A549 (cell line): ENCODE results near the gene PIAS2.
"Not testable (repeated sequence)": the region's sequence is repeated elsewhere in the genome, so short reads cannot be mapped to it uniquely, and the experiment has no call there.

ENCODE experiments used
- POLR2A ChIP-seq: IDR thresholded peaks from 2 replicates; pipeline ENCODE4 v1.6.1; 2012; ENCODE audit warnings: mild to moderate bottlenecking, low read length
- RCOR1 ChIP-seq: fragments of 150-350 bp; IDR thresholded peaks from 2 replicates; pipeline ENCODE4 v1.6.1; 2014; ENCODE audit warnings: antibody characterized with exemption, low read length, low read depth
- TF ChIP-seq, protein P1 (sequence below): fragments of >200 bp; sonication (Bioruptor Twin); formaldehyde crosslinking; IDR thresholded peaks from 3 replicates; pipeline ENCODE4 v1.5.1; 2016
- TF ChIP-seq, protein P2 (sequence below): fragments of 200-600 bp; sonication (generic); IDR thresholded peaks from 2 replicates; pipeline ENCODE4 v1.6.1; 2016; ENCODE audit warnings: antibody characterized with exemption, mild to moderate bottlenecking, moderate library complexity

- not testable (repeated sequence) for TF ChIP-seq POLR2A, RCOR1
- TF ChIP-seq, protein P1, sequence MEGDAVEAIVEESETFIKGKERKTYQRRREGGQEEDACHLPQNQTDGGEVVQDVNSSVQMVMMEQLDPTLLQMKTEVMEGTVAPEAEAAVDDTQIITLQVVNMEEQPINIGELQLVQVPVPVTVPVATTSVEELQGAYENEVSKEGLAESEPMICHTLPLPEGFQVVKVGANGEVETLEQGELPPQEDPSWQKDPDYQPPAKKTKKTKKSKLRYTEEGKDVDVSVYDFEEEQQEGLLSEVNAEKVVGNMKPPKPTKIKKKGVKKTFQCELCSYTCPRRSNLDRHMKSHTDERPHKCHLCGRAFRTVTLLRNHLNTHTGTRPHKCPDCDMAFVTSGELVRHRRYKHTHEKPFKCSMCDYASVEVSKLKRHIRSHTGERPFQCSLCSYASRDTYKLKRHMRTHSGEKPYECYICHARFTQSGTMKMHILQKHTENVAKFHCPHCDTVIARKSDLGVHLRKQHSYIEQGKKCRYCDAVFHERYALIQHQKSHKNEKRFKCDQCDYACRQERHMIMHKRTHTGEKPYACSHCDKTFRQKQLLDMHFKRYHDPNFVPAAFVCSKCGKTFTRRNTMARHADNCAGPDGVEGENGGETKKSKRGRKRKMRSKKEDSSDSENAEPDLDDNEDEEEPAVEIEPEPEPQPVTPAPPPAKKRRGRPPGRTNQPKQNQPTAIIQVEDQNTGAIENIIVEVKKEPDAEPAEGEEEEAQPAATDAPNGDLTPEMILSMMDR: not testable (repeated sequence)
- TF ChIP-seq, protein P2, sequence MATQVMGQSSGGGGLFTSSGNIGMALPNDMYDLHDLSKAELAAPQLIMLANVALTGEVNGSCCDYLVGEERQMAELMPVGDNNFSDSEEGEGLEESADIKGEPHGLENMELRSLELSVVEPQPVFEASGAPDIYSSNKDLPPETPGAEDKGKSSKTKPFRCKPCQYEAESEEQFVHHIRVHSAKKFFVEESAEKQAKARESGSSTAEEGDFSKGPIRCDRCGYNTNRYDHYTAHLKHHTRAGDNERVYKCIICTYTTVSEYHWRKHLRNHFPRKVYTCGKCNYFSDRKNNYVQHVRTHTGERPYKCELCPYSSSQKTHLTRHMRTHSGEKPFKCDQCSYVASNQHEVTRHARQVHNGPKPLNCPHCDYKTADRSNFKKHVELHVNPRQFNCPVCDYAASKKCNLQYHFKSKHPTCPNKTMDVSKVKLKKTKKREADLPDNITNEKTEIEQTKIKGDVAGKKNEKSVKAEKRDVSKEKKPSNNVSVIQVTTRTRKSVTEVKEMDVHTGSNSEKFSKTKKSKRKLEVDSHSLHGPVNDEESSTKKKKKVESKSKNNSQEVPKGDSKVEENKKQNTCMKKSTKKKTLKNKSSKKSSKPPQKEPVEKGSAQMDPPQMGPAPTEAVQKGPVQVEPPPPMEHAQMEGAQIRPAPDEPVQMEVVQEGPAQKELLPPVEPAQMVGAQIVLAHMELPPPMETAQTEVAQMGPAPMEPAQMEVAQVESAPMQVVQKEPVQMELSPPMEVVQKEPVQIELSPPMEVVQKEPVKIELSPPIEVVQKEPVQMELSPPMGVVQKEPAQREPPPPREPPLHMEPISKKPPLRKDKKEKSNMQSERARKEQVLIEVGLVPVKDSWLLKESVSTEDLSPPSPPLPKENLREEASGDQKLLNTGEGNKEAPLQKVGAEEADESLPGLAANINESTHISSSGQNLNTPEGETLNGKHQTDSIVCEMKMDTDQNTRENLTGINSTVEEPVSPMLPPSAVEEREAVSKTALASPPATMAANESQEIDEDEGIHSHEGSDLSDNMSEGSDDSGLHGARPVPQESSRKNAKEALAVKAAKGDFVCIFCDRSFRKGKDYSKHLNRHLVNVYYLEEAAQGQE: not testable (repeated sequence)
Observed at GRCh38 chr18:46963656-46964578, 46.6 kb upstream of the PIAS2 start.
